ENCODE measurements around the gene SYT7.

SYT7 gene

DNA sequence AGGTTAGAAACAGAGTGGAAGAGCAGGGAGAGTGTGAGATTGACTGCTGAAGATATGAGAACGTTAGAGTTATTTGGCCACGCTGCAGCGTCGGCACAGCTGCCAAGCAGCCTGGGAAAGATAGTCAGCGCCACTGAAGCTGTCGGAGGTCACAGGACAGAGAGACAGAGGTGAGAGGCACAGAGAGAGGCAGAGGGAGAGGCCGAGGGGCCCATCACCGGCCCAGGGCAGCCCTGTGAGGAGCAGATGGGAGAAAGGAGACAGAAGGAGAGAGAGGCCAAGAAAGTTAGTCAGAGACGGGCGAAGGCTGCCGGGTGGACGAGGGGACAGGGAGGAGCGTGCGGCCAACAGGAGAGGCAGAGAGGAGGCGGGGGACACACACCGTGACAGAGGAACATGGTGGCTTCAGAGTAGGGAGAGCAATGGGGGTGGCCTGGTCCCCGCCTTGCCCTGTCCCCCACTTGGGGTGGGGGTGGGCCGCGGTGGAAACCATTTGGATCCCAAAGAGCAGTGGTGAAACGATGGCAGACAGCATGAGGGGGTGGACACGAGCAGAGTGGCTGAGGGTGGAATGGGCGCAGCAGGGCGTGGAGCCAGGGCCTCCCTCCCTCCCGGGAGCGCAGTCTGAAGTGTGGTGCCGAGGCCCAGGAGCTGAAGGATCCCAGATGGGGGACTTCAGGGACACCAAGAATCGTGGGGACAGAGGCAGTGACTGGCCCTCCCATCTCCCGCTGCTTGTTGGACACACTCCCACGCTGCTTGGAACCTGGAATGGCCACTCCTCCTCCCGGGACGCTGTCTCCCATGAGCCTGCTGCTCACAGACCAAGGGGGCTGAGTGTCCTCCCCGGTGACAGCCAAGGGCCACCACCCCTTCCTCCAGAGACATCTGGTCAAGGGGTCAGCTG lies 45.7 kb downstream of the SYT7 start:
- DNase-seq, result no peak

DNA sequence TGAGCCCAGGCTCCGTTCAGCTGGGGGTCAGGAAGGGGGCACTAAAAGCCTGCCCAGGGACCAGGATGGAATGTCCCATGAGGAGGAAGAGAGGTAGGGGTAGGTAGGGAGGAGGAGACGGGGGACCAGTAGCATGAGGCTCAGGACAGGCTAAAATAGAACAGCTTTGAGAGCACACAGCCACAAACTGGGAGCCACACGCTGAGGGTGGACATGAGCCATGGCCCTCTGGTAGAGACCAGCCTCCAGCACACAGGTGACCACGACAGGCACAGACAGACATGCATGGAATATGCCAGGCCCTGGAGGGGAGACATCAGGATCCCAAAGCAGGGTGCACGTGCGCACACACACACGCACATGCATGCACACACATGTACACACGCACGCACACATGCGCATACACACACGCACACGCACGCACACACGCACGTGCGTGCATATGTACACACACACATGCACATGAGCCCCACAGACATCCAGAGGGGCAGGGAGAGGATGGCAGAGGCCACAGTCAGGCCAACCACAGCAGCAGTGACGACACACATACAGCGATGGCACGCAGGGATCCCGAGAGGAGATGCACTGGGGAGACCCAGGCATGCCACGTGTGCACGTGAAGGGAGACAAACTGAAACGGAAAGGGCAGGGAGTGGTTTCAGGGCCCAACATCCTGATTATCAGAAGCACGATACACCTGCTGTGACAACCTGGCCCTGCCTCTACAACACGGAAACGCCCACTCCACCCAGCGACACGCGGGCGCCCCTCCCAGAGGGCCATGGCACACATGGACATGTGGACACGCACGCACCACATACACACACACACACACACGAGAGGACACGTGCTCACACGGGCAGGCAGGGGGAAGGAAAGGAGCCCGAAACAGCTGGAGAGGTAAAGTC lies 46.6 kb downstream of the SYT7 start:
- peak; percentile 26 for DNase-seq

DNA sequence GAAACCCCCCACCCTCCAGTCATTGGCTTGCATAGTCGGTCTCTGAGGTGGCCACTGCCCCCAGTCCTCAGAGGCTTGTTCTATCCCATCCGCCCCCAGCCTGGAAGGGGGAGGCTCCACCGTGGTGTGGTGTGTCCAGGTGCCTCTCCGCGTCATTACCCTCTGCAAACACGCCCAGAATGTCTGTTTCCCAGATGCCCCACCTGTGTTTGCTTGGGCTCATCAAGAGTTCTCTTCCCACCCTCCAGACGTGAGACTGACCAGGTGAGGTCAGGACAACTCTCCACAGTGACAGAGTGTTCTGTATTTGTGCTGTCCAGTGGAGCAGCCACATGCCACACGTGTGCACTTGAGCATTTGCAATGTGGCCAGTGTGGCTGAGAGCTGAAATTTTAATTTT lies 47.5 kb downstream of the SYT7 start:
- peak; percentile 80 for DNase-seq

DNA sequence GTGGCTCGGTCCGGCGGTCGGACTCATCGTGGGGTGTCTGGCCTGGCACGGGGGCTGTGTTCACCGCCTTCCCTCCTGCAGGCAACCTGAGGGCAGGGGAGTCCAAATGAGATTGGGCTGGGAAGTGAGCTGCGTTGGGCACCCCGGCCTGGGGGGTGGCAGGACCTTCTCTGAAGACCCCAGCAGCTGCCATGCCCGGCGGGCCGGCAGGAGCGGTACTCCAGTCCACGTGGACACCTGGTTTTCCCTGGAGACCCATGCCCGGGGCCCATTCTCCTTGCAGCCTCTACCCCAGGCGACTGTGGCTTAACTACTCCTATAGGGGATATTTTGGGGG lies 47.9 kb downstream of the SYT7 start:
- DNase-seq, result no peak

DNA sequence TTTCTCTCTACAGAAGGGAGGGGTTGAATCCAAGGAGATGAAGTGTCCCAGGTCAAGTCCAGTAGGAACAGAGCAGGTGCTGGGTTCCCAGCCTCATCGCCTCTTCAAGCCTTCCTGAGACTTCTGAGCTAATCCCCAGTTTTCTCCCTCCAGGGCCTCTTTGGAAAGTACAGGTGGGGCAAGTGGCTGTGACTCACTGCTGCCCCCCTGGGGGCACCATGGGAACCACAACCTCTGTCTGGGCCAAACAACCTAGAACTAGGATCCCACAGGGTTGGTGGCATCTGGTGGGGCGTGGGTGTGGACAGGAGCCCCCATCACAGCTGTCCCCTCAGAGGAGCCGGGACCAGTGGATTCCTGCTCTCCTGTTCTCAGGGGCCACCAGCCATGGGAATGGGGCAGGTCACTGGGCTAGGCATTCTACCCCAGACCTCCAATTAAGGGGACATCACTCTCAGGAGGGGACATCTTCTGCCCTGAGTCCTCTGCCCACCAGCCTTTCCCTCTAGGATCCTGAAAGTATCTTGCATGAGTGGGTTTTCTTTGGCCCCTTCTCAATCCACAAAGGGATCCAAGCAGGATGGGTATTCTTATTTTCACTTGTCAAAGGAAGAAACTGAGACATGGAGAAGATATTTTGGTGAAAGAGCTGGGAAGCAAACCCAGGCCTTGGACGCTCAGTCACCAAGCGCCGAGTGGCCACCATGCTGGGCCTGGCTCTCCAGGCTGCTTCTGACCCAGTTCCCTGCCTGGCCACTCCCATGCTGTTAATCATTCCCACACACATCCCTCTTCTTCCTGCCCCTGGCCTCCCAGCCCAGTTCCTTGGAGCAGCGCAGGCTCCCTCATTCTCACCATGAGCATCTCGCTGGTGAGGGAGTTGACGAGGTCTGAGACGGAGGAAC lies 48.5 kb downstream of the SYT7 start:
- DNase-seq, result peak; percentile 53

DNA sequence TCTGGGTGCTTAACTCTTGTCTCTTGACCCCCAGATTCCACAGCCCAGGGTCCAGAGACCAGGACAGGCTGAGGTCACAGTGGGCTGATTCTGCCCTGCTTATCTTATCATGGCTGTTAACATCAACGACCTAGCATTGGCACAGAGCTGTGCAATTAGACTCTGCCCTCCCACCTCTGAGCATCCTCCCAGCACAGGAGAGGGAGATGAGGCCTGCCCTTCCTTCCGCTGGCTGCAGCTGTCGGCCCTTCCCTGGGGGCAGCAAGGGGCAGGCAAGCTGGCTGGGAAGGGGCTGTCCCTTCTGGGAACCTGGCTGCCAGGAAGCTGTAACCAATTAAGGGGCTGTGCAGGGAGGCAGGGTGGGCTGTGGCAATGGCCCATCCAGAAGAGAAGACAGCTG lies 49.8 kb downstream of the SYT7 start:
- DNase-seq, result no peak

DNA sequence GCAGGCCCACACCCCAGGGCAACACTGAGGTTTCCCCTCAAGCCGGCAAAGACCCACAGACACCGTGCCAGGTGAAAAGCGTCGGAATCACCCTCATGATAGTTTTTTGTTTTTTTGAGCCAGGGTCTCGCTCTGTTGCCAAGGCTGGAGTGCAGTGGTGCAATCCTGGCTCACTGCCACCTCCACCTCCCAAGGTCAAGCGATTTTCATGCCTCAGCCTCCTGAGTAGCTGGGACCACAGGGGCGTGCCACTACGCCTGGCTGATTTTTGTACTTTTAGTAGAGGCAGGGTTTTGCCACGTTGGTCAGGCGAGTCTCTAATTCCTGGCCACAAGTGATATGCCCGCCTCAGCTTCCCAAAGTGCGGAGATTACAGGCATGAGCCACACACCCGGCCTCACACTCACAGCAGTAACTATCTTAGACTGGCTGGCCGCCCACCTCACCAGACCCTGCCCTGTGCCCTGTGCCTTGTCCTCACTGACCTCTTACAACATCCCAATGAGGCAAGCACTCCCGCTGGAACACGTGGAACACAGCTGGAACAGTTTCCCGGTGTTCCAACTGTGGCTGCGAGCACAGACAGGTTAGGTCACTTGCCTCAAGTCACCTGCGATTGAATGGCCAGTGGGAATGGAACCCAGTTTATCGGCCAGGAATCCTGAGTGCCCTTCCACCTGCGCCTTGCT lies 51.2 kb downstream of the SYT7 start:
- DNase-seq, result peak; percentile 28

DNA sequence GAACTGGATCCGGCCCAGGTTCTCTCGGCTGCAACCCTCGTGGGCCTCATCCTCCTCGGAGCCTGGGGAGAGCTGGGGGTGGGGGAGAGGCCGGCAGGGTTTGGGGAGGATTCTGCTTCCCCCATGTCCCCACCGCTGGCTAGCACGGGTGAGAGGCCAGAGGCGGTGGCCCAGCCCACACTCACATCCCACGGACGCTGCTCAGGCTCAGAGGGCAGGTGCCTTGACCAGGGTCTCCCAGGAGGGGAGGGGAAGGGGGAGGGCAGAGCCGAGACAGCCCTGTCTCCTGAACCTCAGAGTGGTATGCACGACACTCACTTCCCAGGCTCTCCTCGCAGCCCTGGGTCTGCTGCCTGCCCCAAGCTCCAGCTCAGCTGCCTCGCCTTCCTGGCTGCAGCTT lies 52.8 kb downstream of the SYT7 start:
- DNase-seq, result no peak

DNA sequence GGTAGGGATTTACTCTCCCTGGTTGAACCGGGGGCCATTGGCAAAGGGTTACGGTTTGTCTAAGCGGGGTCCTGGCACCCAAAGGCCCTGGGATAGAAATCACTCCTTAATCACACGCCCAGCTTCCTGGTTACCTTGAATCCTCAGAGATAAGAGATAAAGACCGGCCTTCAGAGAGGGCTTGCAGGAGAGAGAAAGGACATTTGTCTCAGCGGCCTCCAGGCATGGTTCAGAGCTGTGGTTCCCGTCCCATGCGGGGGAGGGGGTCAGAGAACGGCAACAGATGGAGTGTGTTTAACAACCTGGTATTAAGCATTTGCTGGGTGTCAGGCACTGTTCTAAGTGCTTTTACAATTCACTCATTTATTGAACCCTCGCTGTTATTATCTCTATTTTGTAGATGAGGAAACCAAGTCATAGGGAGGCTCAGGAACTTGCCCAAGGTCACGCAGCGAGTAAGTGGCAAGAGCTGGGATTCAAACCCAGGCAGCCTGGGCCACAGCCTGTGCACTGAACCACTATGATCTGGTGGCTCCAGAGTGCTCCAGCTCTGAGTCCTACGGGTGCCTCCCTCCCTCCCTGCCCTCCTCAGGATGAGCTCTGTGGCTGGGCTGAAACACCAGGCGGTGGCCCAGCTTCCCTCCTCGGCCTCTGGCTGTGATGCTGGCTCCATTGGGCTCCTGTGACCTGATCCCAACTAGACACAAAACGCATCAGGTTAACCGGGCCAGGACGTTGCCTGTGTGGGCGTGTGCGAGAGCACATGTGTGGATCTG lies 53.7 kb downstream of the SYT7 start:
- no peak for DNase-seq

DNA sequence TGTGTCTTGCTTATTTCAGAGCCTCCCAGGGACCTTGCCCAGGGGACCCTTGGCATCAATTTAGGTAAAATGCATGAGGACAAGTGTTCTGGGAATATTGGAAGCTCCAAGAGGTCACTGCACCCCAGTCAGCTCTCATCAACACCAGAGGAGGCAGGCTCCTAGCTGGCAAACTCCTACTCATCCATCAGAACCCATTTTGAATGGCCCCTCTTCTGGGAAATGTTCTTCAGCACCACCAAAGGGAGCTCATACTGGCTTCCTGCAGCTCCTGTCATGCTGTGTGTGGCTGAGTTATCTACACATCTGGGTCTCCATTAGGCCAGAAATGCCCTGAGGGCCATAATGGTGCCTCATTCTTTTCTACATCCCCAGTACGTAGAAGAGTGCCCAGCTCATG lies 54.6 kb downstream of the SYT7 start:
- DNase-seq, result no peak

DNA sequence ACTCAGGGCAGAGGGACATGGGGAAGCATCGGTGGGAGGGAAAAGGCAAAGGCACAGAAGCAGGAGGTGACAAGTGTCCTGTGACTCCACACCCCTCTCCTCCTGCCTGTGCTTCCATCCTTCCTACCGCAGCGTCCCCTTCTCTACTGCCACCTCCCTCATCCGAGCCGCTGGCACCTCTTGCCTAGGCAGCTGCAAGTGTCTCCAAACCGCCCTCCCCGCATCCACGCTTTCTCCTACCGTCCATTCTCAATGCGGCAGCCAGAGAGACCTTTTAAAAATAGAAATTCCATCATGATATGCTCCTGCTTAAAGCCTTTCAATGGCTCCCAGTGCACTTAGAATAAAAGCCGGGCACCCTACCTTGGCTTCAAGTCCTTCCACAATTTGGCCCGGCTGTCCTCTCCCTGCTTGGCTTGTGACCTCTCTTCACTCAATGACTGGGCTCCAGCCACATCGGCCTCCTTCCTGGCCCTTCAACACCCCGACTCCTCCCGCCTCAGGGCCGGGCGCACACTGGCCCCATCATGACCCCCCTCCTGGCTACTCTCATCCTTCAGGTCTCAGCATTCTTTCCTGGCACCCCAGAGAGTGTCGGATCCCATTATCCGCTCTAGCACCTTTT lies 55.8 kb downstream of the SYT7 start:
- no peak for DNase-seq

DNA sequence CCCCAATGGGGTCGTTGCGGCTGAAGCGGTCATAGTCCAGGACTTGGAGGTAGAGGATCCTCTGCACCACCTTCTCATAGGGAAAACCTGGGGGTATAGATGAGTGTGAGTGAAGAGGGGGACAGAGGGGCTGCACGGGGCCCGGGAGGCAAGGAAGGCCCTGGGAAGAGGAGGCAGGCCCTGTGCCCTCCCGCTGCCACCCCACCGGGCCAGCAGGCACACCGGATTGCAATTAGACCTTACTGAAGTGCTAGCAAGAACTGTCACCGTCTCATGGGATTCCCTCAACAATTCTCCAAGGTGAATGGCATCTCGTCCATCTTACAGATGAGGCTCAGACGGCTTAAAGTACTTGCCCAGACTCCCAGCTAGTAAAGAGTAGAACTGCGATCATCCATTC lies 56.4 kb downstream of the SYT7 start:
- DNase-seq, result no peak

DNA sequence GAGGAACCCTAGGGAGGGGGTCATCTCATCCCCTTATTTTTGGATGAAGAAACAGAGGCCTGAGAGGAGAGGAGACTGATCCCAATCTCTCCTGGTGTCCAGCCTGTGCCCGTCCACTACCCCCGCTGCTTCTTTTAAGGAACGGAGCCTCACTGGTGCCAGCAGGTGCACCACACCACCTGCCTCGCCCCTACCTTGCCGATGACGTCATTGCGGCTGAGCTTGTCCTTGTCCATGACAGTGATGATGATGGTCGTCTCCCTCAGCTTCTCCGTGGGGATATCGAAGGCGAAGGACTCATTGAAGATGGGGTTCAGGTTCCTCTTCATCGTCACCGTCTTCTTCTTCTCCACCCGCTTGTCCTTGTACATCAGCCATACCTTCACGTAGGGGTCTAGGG lies 58.0 kb downstream of the SYT7 start:
- no peak for DNase-seq

DNA sequence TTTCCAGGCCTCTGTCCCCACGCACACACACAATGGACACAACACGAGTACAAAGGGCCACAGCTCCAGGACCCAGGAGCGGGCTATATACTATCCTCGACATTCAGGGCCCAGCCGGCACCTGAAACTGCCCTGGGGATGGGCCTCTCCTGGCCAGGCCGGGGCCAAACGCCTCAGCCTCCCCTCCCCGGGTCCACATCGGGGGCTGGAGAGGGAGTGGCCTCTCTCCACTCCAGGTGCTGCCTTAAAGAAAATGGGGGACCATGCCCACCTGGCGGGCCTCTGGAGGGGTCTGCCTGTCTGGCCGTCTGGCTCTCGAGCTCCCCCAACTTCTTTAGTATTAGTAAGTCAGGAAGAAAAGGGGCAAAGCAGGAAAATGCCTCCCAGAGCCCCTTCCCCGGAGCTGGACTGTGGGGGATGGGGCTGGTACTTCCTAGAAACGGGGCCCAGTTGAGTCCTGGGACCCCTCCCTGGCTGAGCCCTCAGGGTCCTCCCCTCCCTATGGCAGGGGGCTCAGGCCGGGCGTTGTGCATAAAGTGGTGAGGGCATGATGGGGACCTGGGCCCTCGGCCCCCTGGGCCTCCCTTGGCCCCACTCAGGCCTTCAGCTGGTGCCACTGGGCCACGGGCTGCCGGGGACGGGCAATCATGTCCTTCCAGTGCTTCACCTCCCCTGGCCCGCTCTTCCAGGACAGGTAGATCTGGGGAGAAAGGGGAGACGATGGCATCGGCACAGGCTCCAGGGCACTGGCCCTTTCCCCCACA lies 62.7 kb downstream of the SYT7 start:
- no peak for DNase-seq

DNA sequence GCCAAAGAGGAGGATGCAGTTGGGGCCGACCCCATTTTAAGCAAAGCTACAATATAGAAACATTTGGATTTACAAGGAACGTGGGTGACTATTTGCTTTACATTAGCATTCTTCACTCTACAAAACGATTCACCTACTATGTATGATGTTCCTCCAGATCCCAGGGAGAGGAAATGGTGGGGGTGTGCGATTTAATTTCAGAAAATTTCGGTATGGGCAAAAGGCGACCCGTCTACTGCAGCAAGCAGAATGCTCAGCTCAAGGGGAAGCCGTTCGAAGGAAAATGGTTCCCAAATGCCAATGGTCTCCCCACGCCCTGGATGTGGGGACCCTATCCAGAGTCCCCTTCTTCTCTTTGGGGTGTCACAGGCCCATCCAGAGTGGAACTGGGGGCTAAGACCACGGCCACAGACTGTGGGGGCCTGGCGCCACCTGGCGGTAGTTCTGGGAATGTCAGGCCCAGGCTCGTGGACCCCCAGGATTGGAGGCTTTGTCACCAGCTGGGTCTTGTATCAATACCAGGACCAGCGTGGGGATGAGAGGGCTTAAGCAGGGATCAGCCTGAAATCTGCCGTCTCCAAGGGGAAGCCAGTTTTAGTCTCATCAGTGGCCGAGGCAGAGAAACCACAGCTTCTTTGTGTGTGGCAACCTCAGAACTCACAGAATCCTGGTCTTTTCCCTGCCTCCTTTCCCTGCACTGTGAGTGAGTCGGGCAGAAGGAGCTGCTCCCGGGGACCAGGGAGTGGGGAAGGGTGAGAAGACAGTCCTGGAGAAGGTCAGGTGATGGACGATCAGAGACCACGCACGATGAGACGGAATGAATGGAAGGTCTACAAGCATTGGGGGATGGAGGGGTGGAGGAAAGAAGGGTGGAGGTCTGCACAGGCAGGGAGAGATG lies 64.0 kb downstream of the SYT7 start:
- DNase-seq, result peak; percentile 17

DNA sequence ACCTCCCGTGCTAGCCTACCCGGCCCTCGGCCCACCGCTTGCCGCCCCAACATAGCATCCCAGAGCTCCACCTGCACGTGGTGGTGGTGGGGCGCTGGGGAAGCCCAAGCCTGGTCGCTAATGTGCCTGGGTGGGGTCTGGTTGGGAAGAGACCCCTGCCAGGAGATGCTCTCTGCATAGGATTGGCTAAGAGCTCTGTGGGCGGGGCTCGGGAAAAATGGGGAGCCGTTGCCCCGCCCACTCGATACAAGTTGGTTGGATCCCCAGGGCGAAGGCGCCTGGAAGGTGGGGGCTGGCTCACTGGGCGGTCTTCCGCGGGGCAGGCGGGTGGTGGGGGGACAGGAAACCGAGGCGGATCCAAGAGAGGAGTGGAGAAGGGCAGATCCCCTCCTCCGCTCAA lies 64.7 kb downstream of the SYT7 start:
- DNase-seq, result no peak

DNA sequence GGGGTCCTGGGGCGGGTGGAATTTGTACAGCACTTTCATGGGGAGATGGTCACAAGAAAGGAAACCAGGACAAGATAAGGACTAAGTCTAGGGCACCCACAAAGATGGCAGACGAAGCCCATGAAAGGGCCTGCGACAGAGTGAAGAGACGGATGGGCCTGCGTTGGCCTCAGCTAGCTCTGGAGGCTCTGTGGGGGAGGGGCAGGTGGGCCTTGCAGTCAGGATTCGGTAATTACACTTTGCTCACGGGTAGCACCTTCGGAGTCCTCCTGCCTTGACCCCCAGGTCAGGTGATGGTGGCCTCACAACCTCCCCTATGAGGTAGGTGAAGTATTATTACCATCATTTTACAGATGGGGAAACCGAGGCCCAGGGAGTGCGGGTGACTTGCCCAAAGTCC lies 65.2 kb downstream of the SYT7 start:
- no peak for DNase-seq

DNA sequence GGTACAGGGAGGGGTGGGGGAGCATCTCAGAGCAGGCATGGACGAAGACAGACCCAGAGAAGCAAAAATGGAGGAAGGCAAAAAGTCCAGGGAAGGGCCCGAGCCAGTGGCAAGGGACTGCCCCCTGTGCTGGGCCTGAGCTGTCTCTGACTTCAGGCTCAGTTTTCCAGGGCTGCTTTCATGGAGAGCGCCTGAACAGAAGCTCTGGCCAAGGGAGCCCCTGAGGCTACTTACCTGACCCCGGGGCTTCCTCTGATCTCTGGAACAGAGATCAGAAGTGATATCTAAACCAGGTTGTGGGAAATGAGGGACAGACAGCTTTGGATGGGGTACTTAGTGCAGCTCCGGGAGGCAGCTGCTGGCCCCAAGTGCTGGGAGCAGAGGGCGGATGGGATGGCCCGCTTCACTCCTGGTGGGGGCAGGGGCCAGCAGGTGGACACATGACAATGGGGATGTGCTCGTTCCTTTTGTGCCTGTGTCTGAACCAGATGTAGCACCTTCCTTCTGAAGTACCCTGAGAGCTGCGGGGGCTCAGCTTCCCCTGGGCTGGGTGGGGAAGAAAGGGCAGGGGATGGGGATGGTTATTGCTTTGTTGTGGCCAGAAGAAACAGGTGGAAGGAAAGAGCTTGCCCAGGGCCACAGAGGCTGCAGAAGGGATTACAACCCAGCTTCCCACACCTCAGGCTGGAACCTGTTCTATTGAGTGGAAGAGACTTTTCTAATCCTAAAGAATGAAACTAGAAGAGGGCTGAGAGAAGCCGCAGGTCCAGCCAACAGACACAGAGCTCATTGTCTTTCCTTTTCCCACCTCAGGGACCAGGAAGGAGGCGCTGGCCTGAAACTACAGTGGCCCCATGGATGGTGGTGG lies 66.6 kb downstream of the SYT7 start:
- peak; percentile 48 for DNase-seq
